Stimulated activated CD8-positive, alpha-beta memory T cell treated with anti-CD3 and anti-CD28 coated beads, Interleukin-7, amount 100 ng/mL, for 4 hours (primary cell): ENCODE measurements around the gene LIMS2.

ENCODE experiments used
- DNase-seq, 2 donors: peaks; one replicate each; pipeline ENCODE4 v3.0.0-alpha.2; 2020; ENCODE audit warnings: low read depth in 2 of 2

Gene LIMS2

DNA sequence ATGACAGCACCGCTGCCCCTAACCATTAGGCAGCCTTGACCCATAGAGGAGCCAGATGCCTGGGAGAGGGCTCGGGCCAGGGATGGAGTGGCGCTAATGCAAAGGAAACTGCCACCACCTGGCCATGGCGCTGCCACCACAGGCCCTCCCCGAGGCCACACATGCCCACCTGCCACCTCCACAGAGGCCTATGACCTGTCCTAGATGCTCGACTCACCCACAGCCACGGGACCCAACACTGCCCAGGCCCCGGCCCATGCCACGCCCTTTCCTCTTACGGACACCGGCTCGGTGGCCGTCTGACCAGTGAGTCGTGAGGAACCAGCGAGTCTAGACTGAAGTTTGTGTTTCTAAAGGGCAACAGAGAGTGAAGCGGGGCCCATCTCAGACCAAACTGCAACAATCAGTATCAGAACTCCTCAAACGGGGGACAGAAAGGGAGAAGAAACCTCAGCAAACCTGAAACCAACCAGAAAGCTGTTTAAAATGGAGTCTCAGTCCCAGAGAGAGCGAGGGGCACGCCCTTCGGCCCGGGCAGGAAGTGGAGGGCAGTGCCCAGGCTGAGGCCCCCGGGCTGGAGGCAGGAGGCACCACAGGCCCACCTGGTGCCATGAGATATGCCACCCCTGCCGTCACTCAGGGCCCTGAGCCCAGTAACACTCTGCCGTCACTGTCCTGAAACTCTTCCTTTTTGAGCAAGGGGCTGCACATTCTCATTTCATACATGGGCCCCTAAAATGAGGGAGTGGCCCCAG lies 28.7 kb downstream of the LIMS2 start:
- no peak for DNase-seq

- no peak for DNase-seq
These were observed 29.7 kb downstream of the LIMS2 start, which contains the start of gene GPR17 for GRCh38 chr2:127645395-127646291. TSS of gene GPR17 (plus strand) at chr2:127646153. CDS start at chr2:127650736, 4,583 bp downstream.

GRCh38 chr2:127645026-127645394 lies 30.3 kb downstream of the LIMS2 start:
- no peak for DNase-seq

GRCh38 chr2:127644066-127645025 lies 31.0 kb downstream of the LIMS2 start:
- no peak for DNase-seq

GRCh38 chr2:127643439-127644065 lies 31.8 kb downstream of the LIMS2 start:
- no peak for DNase-seq

DNA sequence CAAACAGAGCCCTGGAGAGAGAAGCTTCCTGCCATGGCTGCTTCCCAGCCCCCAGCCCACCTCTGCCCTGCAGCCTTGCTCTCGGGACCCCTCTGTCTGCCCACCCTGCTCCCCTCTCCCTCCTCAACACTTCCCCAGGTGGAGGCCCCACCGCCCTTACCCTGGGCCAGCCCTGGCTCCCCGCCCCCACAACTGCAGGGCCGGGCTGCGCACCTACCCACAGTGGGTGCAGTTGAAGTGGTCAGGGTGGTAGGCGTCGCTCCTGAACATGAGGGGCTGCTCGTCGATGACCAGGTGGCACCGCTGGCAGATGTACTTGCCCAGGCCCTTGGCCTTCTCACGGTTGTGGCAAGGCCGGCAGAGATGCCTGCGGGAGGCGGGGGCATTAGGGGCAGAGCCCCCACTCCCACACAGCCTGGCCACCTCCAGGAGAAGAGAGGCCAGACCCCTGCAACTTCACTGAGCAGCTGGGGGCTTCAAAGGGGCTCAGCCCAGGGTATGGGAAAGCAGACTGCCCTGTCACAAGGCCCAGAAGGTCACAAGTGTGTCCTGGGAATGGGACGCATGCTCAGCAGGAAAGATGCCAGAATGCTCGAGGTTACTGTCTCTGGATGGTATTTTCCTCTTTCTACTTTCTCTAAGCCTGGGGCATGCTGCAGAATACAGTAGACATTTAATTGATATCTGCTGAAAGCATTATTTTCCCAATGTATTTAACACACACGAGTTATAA lies 32.5 kb downstream of the LIMS2 start:
- DNase-seq = no peak

DNA sequence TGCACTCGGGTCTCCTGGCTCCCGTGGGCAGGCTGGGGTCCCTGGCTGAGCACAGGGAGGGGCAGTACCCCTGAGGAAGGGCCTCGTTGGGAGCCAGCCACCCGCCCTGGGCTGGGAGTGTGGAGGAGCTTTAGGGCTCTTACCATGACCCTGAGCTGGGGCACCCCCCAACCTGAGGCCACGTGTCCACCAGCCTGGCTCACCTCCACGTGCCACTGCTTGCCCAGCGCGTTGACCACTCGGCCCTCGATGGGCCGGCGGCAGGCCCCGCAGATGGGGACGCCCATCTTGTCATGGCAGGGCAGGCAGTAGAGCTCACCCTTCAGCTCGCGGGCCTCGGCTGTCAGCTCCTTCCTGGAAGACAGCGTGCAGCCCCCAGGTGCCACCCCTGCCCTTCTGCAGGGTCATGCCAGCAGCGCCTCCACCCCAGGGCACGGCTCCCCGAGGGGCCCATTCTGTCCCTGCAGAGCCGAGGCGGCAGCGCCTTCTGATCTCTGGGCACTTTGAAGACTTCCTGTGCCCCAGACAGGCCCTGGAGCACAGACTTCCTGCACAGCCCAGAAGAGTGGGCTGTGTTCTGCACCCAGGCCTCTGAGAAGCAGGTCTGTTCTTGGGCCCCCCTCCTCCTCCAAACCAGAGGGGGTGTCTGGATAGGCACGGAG lies 33.4 kb downstream of the LIMS2 start:
- peak; percentile 8 to 13 for DNase-seq

GRCh38 chr2:127641133-127641532 lies 34.2 kb downstream of the LIMS2 start:
- DNase-seq = no peak

DNA sequence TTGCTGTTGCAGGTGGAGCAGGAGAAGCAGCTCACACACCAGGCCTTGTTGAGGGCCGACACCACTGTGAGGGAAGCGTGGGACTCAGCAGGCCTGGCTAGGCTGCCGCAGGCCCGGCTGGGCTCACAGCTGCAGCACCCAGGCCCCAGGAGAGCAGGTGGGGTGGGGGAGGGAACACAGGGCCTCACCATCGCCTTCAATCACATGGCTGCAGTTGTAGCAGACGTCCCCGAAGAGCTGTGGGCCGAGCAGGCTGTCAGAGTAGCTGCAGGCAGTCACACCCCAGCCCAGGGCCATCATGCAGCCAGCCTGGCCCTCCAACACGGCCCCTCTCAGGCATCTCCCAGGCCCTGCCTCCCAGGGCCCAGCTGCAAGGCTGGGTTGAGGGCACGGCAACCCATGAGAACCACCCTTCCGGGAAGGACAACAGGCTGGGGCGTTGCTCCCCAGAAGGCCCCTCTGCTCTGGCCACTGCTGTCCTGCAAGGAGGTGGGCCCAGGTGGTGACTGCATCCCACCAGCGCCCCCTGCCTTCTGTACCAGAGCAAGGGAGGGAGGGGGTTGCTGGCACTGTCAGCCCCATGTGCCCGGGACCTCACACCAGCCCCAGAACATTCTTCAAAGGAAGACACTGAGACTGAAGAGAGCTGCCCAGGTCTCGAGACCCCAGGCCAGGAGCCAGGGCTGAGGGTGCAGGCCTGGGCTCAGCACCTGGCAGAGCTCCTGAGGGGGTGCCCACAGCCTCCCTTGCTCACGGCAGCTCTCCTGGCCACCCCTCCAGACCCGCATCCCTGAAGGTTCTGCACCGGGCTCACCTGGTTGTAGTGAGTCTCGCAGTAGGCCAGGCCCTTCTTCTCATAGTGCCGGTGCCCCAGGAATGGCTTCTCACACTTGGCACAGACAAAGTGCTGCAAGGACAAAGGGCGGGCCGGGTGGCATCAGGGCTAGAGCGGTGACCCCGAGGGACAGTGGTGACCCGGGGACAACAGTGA lies 35.0 kb downstream of the LIMS2 start:
- no peak for DNase-seq

DNA sequence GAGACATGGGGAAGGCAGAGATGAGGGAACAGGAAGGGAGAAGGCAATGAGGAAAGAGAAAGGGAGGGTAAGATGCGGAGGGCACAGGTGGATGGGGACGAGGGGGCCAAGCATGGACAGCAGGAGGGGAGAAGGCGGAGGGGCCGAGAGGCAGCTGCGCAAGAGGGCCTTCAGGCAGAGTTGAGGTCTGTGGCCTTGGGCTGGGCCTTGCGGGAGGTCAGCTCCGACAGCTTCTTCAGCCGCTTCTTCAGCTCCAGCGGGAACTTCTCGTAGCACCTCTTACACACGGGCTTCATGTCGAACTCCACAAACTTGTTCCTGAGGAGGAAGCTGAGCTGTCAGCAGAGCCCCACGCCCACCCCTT lies 36.2 kb downstream of the LIMS2 start:
- DNase-seq = no peak

- no peak for DNase-seq
These were observed 36.8 kb downstream of the LIMS2 start for GRCh38 chr2:127638361-127639110.

DNA sequence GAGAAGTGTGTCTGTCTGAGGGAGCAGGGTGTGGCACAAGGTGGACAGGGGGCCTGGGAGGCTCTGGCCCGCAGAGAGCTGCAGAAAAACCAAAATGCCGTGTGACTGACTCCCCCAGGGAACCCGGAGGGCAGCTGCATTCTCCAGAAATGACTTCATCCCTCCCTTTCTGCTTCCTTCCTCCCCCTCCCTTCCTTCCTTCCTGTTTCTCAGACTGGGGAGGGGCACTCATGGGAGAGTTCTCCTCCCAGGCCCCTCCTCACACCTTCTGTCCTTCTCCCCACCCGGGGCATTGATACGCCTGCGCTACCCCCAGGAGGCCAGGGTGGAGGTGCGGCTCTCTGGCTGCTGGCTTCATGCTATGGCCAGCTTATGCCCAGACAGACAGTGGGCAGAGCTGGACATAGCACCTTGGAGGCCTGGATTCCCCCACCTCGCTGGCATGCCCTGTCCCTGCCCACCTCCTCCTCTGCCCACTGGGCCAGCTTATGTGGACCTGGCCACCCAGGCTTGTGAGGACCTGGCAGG lies 37.5 kb downstream of the LIMS2 start:
- no peak for DNase-seq

- no peak for DNase-seq
These were observed 38.1 kb downstream of the LIMS2 start for GRCh38 chr2:127637236-127637630.

DNA sequence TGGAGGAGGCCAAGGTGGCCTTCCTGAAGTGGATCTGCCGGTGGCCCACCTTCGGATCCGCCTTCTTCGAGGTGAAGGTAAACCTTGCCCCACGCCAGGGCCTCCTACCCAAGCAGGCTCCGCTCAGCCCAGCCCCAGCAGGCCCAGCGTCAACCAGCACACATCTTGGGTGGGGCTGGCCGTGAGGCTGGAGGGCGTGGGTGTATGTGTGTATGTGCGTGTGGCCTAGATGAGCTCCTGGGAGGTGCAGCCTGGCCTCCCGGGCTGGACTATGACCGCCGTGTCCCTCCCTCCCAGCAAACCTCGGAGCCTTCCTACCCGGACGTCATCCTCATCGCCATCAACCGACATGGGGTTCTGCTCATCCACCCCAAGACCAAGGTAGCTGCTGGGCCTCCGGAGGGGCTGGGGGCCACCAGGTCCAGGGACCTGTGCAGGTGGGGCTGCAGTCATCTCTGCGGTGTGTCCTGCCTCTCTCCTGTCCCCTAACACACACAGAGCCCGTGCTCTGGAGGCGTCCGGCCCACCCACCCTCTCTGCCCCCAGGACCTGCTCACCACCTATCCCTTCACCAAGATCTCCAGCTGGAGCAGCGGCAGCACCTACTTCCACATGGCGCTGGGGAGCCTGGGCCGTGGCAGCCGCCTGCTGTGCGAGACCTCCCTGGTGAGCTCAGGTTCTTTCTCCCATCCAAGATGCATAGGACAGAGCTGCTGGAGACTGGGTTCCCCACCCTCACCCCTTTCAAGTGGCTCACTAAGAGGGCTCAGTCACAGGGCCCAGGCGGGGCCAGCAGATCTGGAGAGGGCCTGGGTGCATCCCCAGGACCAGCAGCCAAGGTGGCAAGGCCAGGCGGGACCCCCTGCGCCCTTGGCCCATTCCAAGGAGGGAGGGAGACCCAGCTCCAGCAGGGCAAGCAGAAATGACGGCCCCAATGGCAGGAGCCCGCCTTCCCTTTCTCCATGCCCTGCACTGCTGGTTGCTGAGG lies 38.8 kb downstream of the LIMS2 start:
- DNase-seq = no peak

- DNase-seq = no peak
These were observed 39.7 kb downstream of the LIMS2 start for GRCh38 chr2:127635380-127636237.
